Astrocyte of the cerebellum (primary cell): ENCODE data around the gene ZFP90.

ENCODE experiments used
- DNase-seq: peaks from one replicate; pipeline ENCODE4 v3.0.0-alpha.2; 2011; ENCODE audit warnings: low read depth
- H3K4me3 ChIP-seq: 2 replicates; pipeline ENCODE4 v1.5.1; 2011; ENCODE audit warnings: mild to moderate bottlenecking, low read depth, low read length, moderate library complexity
- CTCF ChIP-seq: IDR thresholded peaks from 2 replicates; pipeline ENCODE4 v1.5.1; 2012; ENCODE audit warnings: low read length, low read depth, moderate library complexity, mild to moderate bottlenecking; ENCODE audit errors: missing control alignments
- in situ Hi-C: cut with HindIII; loops from 2 replicates; pipeline ENCODE4 v1.10.0; 2017; ENCODE audit warnings: low sequenced_read_pairs

Gene ZFP90

GRCh38 chr16:68514511-68514910, 24.6 kb upstream of the ZFP90 start:
- DNase-seq: no peak
- TF ChIP-seq CTCF: no peak
- in situ Hi-C loops: no loop called here
- no peak overlapping the region for H3K4me3 ChIP-seq

GRCh38 chr16:68517606-68518166, 21.4 kb upstream of the ZFP90 start:
- TF ChIP-seq CTCF: no peak
- no peak overlapping the region for H3K4me3 ChIP-seq
- in situ Hi-C loops: no loop called here
- DNase-seq: no peak

GRCh38 chr16:68519225-68519745, 19.8 kb upstream of the ZFP90 start:
- no peak for DNase-seq
- H3K4me3 ChIP-seq: no peak overlapping the region
- TF ChIP-seq CTCF: no peak
- in situ Hi-C loops: no loop called here

- H3K4me3 ChIP-seq: peak overlapping the region; percentile 15
- peak; percentile 49 for DNase-seq
- in situ Hi-C loops: no loop called here
- peak; percentile 99 for TF ChIP-seq CTCF
These were observed 18.4 kb upstream of the ZFP90 start for GRCh38 chr16:68520649-68521086.

- DNase-seq: no peak
- no peak for TF ChIP-seq CTCF
- no peak overlapping the region for H3K4me3 ChIP-seq
- in situ Hi-C loops: no loop called here
These were observed 14.8 kb upstream of the ZFP90 start for GRCh38 chr16:68524069-68524820.

- TF ChIP-seq CTCF: no peak
- DNase-seq: no peak
- in situ Hi-C loops: no loop called here
- no peak overlapping the region for H3K4me3 ChIP-seq
These were observed 12.8 kb upstream of the ZFP90 start for GRCh38 chr16:68526143-68526781.
